Activated CD8-positive, alpha-beta T cell treated with anti-CD3 and anti-CD28 coated beads for 36 hours (primary cell): ENCODE measurements around the gene AFAP1. TPM values are rescaled to one million over a fixed set of nuclear protein-coding genes. Genes with fewer than 3 reads are reported as not detected.

Experiments used
- ATAC-seq: fragments of 200-7000 bp; cut with Tn5 transposase; one replicate; pipeline ENCODE4 v1.10.0; 2021; ENCODE audit warnings: mild to moderate bottlenecking, moderate library complexity
- CTCF ChIA-PET: fragments of 350-600 bp; sonication (Branson Sonifier 250); formaldehyde crosslinking; loops from one replicate; lab custom pipeline; 2021; ENCODE audit warnings: antibody characterized with exemption; lab: Charles Lee
- POLR2A ChIA-PET: fragments of 350-600 bp; sonication (Branson Sonifier 250); formaldehyde crosslinking; loops from one replicate; lab custom pipeline; 2021; ENCODE audit warnings: antibody characterized with exemption; lab: Charles Lee
- DNase-seq: peaks from one replicate; pipeline ENCODE4 v3.0.0-alpha.2; 2020
- H3K27ac Mint-ChIP-seq: one replicate; pipeline ENCODE4 v1.8.0; 2021; ENCODE audit warnings: mild to moderate bottlenecking, mixed read lengths
- H3K27me3 Mint-ChIP-seq: one replicate; pipeline ENCODE4 v1.8.0; 2021; ENCODE audit warnings: mixed read lengths
- H3K36me3 Mint-ChIP-seq: one replicate; pipeline ENCODE4 v1.8.0; 2021; ENCODE audit warnings: low read depth, mixed read lengths
- H3K4me1 Mint-ChIP-seq: one replicate; pipeline ENCODE4 v1.8.0; 2021; ENCODE audit warnings: low read depth, mixed read lengths
- H3K4me3 Mint-ChIP-seq: one replicate; pipeline ENCODE4 v1.8.0; 2021; ENCODE audit warnings: mild to moderate bottlenecking, moderate library complexity, mixed read lengths
- H3K9me3 Mint-ChIP-seq: one replicate; pipeline ENCODE4 v1.8.0; 2021; ENCODE audit warnings: mixed read lengths
- intact Hi-C: fragments of 100-400 bp; cut with micrococcal nuclease; formaldehyde crosslinking; loops from one replicate; pipeline ENCODE4 v1.10.0; 2022
- total RNA-seq, 2 experiments: library from RNA; stranded (reverse); gene quantifications; one replicate each; pipeline ENCODE4 v1.2.3, GENCODE V29; 2021
- TF ChIP-seq, protein P1 (sequence below): fragments of 200-600 bp; IDR thresholded peaks from one replicate; pipeline ENCODE4 v1.8.0; 2022; ENCODE audit warnings: antibody characterized with exemption, mild to moderate bottlenecking

The AFAP1 gene
- total RNA-seq, 2 experiments from 2014 or later: 25.5 to 26.5 TPM

DNA sequence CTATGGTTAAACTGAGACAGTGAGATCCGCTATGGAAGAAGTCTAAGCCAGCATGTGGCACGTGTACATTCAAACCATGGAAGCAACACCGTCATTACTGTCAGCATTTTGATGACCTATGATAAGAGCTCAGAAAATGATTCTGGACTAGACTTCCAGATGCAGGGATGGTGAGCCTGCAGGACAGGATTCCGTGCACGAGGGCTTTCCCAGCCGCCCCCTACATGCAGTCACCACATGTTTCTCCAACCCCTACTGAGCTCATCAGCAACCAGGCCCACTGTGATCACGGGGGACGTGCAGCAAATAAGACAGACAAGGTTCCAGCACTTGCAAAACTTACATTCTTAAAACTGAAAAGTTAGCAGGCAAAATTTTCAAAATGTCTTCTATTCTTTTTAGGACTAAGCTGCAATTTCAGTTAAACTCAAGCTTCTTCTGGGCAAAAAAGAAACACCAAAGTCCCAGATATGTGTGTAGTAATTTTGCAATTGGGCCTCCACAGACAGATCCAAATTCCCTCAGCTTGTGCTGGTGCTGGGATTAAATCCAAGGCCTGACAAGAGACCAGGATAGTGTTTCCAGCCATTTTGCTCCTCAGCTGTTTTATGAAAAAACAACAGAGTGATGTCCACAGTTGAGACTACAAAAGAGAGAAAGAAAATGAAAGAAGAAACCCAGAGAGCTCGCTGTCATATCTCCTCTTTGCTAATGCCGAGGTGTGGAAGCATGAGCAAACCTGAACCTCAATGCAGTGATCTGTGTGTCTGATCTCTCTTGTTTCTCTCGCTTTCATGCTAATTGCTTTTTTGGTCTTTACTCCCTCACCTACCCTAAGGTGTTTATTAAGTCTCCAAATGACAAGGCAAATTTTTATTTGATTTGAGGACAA is 118.2 kb downstream of the AFAP1 start:
- no peak overlapping the region for H3K4me3 Mint-ChIP-seq
- no peaks in the 10 kb centered on the region for H3K9me3 Mint-ChIP-seq
- H3K4me1 Mint-ChIP-seq: peaks cover under 1% of the 10 kb centered on the region
- ChIA-PET POLR2A (interaction anchor here (0.6 kb wide), 1 partner anchor 175 kb away, joined by 3 read pairs; no protein-coding TSS in a partner anchor), CTCF (interaction anchor here (0.8 to 2.5 kb wide), 5 partner anchors 19 to 59 kb away, joined by 3 to 11 read pairs (median 5); no protein-coding TSS in a partner anchor)
- peaks cover 17% of the 10 kb centered on the region for H3K36me3 Mint-ChIP-seq
- TF ChIP-seq, protein P1, sequence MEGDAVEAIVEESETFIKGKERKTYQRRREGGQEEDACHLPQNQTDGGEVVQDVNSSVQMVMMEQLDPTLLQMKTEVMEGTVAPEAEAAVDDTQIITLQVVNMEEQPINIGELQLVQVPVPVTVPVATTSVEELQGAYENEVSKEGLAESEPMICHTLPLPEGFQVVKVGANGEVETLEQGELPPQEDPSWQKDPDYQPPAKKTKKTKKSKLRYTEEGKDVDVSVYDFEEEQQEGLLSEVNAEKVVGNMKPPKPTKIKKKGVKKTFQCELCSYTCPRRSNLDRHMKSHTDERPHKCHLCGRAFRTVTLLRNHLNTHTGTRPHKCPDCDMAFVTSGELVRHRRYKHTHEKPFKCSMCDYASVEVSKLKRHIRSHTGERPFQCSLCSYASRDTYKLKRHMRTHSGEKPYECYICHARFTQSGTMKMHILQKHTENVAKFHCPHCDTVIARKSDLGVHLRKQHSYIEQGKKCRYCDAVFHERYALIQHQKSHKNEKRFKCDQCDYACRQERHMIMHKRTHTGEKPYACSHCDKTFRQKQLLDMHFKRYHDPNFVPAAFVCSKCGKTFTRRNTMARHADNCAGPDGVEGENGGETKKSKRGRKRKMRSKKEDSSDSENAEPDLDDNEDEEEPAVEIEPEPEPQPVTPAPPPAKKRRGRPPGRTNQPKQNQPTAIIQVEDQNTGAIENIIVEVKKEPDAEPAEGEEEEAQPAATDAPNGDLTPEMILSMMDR: no peak
- DNase-seq (no peak), ATAC-seq (peak; percentile 7)
- no peak overlapping the region for H3K27ac Mint-ChIP-seq
- peaks cover 2% of the 10 kb centered on the region for H3K27me3 Mint-ChIP-seq
- intact Hi-C loops: no loop called here

DNA sequence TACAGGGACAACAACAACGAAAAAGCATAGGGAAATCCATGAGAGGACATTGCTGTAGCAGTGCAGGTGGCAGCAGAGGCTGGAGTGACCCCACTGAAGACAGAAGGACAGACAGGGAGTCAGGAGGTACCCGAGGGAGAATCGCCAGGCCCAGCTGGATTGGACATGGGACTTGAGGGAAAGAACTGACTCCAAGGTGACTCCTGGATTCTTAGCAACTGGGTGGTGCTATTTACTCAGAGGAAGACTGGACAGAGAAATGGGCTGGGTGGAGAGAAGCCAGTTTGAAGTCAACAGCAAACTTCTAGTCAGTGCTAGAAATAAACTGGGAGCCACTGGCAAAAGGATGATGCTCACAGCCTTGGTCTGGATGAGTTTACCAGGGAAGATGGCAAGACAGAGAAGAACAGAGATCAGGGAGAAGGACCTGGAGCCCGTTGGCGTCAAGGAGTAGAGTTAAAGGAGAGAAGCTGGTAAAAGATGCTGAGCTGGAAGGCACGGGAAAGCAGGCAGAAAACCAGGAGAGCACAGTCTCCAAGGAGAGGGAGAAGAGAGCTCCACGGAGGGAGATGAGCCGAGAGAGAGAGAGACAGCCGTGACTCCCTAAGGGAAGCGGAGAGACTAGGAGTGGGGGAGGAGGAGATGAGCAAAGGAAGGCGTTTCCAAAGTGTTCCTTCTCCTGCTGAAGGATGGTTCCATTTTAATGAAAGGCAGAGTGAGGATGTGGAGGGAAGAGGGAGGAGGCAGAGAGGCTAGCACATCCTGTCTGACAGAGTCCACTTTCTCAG is 119.4 kb downstream of the AFAP1 start:
- TF ChIP-seq, protein P1: no peak
- Mint-ChIP-seq H3K27ac (no peak overlapping the region), H3K27me3 (peaks cover 2% of the 10 kb centered on the region), H3K4me3 (no peak overlapping the region), H3K4me1 (no peaks in the 10 kb centered on the region), H3K36me3 (peaks cover 13% of the 10 kb centered on the region), H3K9me3 (no peaks in the 10 kb centered on the region)
- ATAC-seq: no peak
- DNase-seq: no peak
- ChIA-PET POLR2A (no interaction called here), CTCF (interaction anchor here (0.8 to 2.5 kb wide), 4 partner anchors 25 to 167 kb away, joined by 3 to 11 read pairs (median 4); no protein-coding TSS in a partner anchor)
- intact Hi-C loops: no loop called here

DNA sequence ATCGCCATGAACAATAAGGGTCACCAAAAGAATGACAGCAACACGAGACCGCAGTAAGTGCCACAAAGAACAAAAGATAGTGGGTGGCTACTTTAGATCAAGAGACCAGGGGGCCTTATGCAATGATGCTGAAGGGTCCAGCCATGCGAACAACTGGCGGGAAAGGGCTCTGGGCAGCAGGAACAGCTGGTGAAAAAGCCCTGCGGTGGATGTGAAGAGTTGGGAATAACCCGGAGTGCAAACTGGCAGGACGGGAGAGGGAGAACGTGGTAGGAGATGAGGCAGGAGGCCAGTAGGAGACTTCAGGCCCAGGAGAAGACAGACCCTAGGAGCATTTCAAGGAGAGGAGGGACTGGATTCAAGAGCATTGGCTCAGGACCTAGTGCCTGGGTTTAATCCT is 120.2 kb downstream of the AFAP1 start:
- no peaks in the 10 kb centered on the region for H3K27me3 Mint-ChIP-seq
- no peaks in the 10 kb centered on the region for H3K9me3 Mint-ChIP-seq
- no peak for DNase-seq
- peaks cover 16% of the 10 kb centered on the region for H3K36me3 Mint-ChIP-seq
- H3K4me3 Mint-ChIP-seq: no peak overlapping the region
- intact Hi-C loops: no loop called here
- no peaks in the 10 kb centered on the region for H3K4me1 Mint-ChIP-seq
- ATAC-seq: no peak
- TF ChIP-seq, protein P1: no peak
- ChIA-PET POLR2A (no interaction called here), CTCF (interaction anchor here (1.1 to 1.4 kb wide), 2 partner anchors 17 to 168 kb away, joined by 3 to 5 read pairs; no protein-coding TSS in a partner anchor)
- H3K27ac Mint-ChIP-seq: no peak overlapping the region

DNA sequence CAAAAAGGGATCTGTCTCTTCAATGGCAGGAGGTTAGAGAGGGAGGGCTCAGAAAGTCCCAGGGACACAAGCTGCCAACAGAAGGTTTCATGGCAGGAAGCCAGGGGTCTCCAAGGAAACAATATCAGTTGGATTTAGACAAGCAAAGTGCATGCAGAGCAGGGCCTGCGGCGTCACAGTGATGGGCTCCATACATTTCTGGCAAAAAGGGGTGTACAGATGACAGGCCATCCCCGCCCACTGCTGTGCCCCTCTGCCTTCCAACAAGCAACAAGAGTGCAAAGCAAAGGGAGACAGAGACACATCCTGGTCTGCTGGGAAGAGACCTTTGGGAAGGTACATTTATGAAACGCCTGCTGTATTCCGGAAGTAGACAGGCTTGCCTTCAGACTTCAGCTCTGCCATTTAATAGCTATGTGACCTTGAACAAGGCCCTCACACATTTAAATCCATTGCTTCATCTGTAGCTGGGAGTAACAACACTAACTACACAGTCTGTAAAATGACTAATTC is 121.2 kb downstream of the AFAP1 start:
- ChIA-PET CTCF (interaction anchor here (1.4 to 2.4 kb wide), 2 partner anchors 14 to 16 kb away, joined by 5 to 10 read pairs; no protein-coding TSS in a partner anchor), POLR2A (interaction anchor here (1.0 kb wide), 1 partner anchor 75 kb away, joined by 3 read pairs; no protein-coding TSS in a partner anchor)
- Mint-ChIP-seq H3K4me1 (no peaks in the 10 kb centered on the region), H3K27ac (no peak overlapping the region), H3K9me3 (no peaks in the 10 kb centered on the region), H3K4me3 (no peak overlapping the region), H3K36me3 (peaks cover 18% of the 10 kb centered on the region), H3K27me3 (no peaks in the 10 kb centered on the region)
- TF ChIP-seq, protein P1: no peak
- DNase-seq: no peak
- intact Hi-C loops: no loop called here
- ATAC-seq: no peak
